Tibial nerve (tissue), 3 donors: ENCODE data around the gene FGF14.

ENCODE experiments used
- POLR2A ChIP-seq, 2 donors: fragments of 450-650 bp; IDR thresholded peaks; one replicate each; pipeline ENCODE4 v1.6.1; 2017; ENCODE audit warnings: antibody characterized with exemption in 2 of 2, mild to moderate bottlenecking in 2 of 2, moderate library complexity in 2 of 2
- TF ChIP-seq, protein P1 (sequence below), 5 experiments: fragments of 200-600 bp in 3 of 5; fragments of 450-650 bp in 2 of 5; sonication (generic) in 3 of 5; IDR thresholded peaks; one replicate each; pipeline ENCODE4 v1.5.1; 2016 to 2019; ENCODE audit warnings: antibody characterized with exemption in 5 of 5, mild to moderate bottlenecking in 3 of 5, moderate library complexity in 2 of 5

- TF ChIP-seq, protein P1, sequence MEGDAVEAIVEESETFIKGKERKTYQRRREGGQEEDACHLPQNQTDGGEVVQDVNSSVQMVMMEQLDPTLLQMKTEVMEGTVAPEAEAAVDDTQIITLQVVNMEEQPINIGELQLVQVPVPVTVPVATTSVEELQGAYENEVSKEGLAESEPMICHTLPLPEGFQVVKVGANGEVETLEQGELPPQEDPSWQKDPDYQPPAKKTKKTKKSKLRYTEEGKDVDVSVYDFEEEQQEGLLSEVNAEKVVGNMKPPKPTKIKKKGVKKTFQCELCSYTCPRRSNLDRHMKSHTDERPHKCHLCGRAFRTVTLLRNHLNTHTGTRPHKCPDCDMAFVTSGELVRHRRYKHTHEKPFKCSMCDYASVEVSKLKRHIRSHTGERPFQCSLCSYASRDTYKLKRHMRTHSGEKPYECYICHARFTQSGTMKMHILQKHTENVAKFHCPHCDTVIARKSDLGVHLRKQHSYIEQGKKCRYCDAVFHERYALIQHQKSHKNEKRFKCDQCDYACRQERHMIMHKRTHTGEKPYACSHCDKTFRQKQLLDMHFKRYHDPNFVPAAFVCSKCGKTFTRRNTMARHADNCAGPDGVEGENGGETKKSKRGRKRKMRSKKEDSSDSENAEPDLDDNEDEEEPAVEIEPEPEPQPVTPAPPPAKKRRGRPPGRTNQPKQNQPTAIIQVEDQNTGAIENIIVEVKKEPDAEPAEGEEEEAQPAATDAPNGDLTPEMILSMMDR (IDR thresholded peaks at IDR 0.05), result no peak
- no peak for TF ChIP-seq POLR2A (IDR thresholded peaks at IDR 0.05)
Observed at GRCh38 chr13:101785858-101786257, 616.0 kb downstream of the FGF14 start.
